ENCODE data around the gene FBN3.
"Not testable (repeated sequence)": the region's sequence is repeated elsewhere in the genome, so short reads cannot be mapped to it uniquely, and the experiment has no call there.

- TF ChIP-seq, protein P1, sequence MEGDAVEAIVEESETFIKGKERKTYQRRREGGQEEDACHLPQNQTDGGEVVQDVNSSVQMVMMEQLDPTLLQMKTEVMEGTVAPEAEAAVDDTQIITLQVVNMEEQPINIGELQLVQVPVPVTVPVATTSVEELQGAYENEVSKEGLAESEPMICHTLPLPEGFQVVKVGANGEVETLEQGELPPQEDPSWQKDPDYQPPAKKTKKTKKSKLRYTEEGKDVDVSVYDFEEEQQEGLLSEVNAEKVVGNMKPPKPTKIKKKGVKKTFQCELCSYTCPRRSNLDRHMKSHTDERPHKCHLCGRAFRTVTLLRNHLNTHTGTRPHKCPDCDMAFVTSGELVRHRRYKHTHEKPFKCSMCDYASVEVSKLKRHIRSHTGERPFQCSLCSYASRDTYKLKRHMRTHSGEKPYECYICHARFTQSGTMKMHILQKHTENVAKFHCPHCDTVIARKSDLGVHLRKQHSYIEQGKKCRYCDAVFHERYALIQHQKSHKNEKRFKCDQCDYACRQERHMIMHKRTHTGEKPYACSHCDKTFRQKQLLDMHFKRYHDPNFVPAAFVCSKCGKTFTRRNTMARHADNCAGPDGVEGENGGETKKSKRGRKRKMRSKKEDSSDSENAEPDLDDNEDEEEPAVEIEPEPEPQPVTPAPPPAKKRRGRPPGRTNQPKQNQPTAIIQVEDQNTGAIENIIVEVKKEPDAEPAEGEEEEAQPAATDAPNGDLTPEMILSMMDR (conservative IDR thresholded peaks at IDR 0.05 in 1 of 2, IDR thresholded peaks at IDR 0.05 in 1 of 2; ENCODE audit: extremely low read depth in 1 of 2, insufficient read depth in 1 of 2, low read depth in 1 of 2, low read length in 2 of 2) = not testable (repeated sequence)
- not testable (repeated sequence) for TF ChIP-seq EZH2 (IDR thresholded peaks at IDR 0.05; ENCODE audit: borderline replicate concordance, low read length)
These were observed 4.6 kb upstream of the FBN3 start for GRCh38 chr19:8154014-8154413.

Data from mammary epithelial cell (primary cell).